Subcutaneous adipose tissue (tissue), 4 donors: Measurements from ENCODE around the gene OSBPL6. TPM values are rescaled to one million over a fixed set of nuclear protein-coding genes. Genes with fewer than 3 reads are reported as not detected.

ENCODE experiments used
- CTCF ChIP-seq: fragments of 450-650 bp; IDR thresholded peaks from one replicate; pipeline ENCODE4 v1.5.1; 2016; ENCODE audit warnings: low read depth, mild to moderate bottlenecking, control low read depth, antibody characterized with exemption, moderate library complexity
- total RNA-seq, 4 donors: library from RNA; depleted of rRNA; stranded (reverse); fragments of >200 nt; gene quantifications; one replicate each; pipeline ENCODE4 v1.1.0, GENCODE V29; 2016

The OSBPL6 gene
- total RNA-seq, 4 donors from 2014 or later = 0.68 to 2.1 (median 1.7) TPM

GRCh38 chr2:178265851-178266250 is 71.5 kb downstream of the OSBPL6 start:
- TF ChIP-seq CTCF = no peak

GRCh38 chr2:178266445-178266844 is 72.1 kb downstream of the OSBPL6 start:
- TF ChIP-seq CTCF = no peak

- TF ChIP-seq CTCF = no peak
Observed at GRCh38 chr2:178267660-178268059, 73.3 kb downstream of the OSBPL6 start.

- no peak for TF ChIP-seq CTCF
Observed at GRCh38 chr2:178268435-178268834, 74.1 kb downstream of the OSBPL6 start.

DNA sequence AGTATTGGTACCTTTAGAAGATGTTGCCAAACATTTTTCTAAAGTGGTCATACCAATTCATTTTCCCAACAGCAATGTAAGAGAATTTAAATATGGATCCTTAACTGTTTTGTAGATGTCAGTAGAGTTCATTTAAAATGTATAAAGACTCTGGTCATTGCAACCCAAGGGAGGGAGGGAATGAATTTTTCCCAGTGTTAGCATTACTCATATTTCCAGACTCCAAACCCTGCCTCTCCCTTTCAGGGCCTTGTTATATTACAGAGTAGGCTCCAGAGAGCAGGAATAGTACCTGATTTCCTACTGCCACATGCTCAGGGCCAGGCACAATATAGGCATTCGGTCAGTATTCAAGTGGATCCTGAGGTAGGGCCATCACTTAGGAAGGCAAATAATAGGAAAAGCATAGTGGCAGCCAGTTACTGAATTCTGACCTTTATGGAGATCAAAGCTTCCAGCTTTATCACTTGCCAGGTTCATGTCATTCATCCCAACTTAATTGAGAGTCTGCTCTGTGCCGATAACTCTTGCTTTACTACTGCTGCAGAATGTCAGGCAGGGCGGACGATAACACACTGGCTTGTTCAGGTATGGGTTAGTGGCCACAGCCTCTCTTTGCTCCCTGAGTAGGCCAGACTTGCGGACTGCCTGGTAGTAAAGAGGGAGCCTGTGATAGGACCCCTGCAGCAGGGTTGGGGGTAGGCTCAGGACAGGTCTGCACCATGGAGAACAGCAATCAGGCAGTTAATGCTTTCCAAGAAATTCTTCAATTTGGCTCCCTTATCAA is 75.3 kb downstream of the OSBPL6 start:
- no peak for TF ChIP-seq CTCF

DNA sequence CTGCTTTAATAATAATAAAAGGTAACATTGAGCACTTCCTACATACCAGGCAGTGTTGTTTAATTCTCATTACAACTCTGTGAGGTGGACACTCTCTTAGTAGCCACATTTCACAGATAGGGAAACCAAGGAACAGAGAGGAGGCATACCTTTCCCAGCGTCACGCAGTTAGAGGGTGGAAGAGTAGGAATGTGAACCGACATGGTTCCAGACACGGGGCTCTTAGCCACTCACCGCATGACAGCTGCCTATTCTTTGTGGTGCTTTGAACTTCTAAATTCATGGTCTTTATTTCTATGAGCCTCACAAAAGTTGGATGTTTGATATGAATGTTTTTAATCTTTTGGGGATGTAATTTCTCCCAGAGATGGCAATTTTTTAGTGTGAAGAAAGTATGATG is 76.0 kb downstream of the OSBPL6 start:
- TF ChIP-seq CTCF = no peak

- TF ChIP-seq CTCF = no peak
Observed at GRCh38 chr2:178271094-178271493, 76.8 kb downstream of the OSBPL6 start.
